Measurements from ENCODE around the gene MEI4.

DNA sequence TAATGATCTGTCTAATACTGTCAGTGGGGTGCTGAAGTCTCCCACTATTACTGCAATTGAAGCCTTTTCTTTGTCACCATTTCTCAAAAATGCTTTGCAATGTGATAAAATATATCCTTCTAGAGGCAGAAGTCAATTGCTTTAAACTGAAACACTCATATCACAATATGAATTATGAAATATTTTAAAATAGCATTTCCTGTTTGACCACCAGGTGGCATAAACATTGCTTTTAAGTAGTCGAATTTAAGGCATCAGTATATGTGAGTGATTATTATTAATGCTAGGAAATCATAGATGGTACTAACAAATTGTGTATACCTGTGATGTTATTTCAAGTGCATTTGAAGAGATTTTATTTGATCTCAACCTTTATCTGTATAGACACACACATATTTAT, 87.5 kb downstream of the MEI4 start:
- no peak for TF ChIP-seq POLR2A (IDR thresholded peaks at IDR 0.05)
- TF ChIP-seq, protein P1, sequence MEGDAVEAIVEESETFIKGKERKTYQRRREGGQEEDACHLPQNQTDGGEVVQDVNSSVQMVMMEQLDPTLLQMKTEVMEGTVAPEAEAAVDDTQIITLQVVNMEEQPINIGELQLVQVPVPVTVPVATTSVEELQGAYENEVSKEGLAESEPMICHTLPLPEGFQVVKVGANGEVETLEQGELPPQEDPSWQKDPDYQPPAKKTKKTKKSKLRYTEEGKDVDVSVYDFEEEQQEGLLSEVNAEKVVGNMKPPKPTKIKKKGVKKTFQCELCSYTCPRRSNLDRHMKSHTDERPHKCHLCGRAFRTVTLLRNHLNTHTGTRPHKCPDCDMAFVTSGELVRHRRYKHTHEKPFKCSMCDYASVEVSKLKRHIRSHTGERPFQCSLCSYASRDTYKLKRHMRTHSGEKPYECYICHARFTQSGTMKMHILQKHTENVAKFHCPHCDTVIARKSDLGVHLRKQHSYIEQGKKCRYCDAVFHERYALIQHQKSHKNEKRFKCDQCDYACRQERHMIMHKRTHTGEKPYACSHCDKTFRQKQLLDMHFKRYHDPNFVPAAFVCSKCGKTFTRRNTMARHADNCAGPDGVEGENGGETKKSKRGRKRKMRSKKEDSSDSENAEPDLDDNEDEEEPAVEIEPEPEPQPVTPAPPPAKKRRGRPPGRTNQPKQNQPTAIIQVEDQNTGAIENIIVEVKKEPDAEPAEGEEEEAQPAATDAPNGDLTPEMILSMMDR (IDR thresholded peaks at IDR 0.05), result peak in 4 of 6 experiments; percentile 20 to 49 (median 32)

Measured in esophagus squamous epithelium (tissue), 4 donors.